Astrocyte of the spinal cord (primary cell): Measurements from ENCODE around the gene HELZ.

Experiments
- DNase-seq: peaks from one replicate; pipeline ENCODE4 v3.0.0; 2011; ENCODE audit warnings: low read depth, low spot score
- H3K4me3 ChIP-seq: 2 replicates; pipeline ENCODE4 v1.5.1; 2011; ENCODE audit warnings: low read depth, mild to moderate bottlenecking, low read length, moderate library complexity
- in situ Hi-C: cut with HindIII; loops from 2 replicates; pipeline ENCODE4 v1.10.0; 2017; ENCODE audit warnings: low sequenced_read_pairs
- TF ChIP-seq, protein P1 (sequence below): IDR thresholded peaks from 2 replicates; pipeline ENCODE4 v1.5.1; 2012; ENCODE audit warnings: low read depth, mild to moderate bottlenecking, low read length, inconsistent platforms

The HELZ gene

GRCh38 chr17:67165201-67165600 lies 79.8 kb downstream of the HELZ start:
- no peak for DNase-seq
- no peak overlapping the region for H3K4me3 ChIP-seq
- in situ Hi-C loops, result no loop called here

GRCh38 chr17:67164302-67164701 lies 80.7 kb downstream of the HELZ start:
- in situ Hi-C loops, result no loop called here
- H3K4me3 ChIP-seq, result no peak overlapping the region
- no peak for DNase-seq
- TF ChIP-seq, protein P1, sequence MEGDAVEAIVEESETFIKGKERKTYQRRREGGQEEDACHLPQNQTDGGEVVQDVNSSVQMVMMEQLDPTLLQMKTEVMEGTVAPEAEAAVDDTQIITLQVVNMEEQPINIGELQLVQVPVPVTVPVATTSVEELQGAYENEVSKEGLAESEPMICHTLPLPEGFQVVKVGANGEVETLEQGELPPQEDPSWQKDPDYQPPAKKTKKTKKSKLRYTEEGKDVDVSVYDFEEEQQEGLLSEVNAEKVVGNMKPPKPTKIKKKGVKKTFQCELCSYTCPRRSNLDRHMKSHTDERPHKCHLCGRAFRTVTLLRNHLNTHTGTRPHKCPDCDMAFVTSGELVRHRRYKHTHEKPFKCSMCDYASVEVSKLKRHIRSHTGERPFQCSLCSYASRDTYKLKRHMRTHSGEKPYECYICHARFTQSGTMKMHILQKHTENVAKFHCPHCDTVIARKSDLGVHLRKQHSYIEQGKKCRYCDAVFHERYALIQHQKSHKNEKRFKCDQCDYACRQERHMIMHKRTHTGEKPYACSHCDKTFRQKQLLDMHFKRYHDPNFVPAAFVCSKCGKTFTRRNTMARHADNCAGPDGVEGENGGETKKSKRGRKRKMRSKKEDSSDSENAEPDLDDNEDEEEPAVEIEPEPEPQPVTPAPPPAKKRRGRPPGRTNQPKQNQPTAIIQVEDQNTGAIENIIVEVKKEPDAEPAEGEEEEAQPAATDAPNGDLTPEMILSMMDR, result no peak

More at GRCh38 chr17:67165201-67165600, 79.8 kb downstream of the HELZ start:
- TF ChIP-seq, protein P1, result no peak

- DNase-seq, result no peak
- in situ Hi-C loops, result no loop called here
- TF ChIP-seq, protein P1, result no peak
Observed at GRCh38 chr17:67162771-67163170, 82.2 kb downstream of the HELZ start.

GRCh38 chr17:67161573-67161972 lies 83.4 kb downstream of the HELZ start:
- in situ Hi-C loops, result no loop called here
- TF ChIP-seq, protein P1, result no peak
- no peak overlapping the region for H3K4me3 ChIP-seq
- DNase-seq, result no peak

More at GRCh38 chr17:67162771-67163170, 82.2 kb downstream of the HELZ start:
- H3K4me3 ChIP-seq, result no peak overlapping the region

DNA sequence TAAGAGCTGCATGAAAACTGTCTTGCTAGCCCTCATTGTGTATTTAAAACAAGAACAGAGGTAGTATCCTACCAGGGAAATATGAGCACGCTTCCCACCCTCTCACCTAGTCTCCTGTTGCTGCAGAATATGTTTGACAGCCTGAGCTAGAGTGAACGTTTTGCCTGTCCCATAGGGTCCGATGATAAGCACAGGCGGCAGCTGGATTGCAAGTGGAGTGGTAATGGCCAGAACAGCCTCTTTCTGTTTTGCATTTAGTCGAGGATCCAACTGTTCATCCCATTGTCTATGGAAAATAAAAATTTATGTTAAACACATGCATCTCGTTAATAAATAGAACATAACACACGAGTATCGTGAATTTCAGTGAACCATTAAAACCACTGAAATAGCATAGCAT lies 84.2 kb downstream of the HELZ start:
- in situ Hi-C loops, result no loop called here
- no peak overlapping the region for H3K4me3 ChIP-seq
- TF ChIP-seq, protein P1, result no peak
- no peak for DNase-seq

DNA sequence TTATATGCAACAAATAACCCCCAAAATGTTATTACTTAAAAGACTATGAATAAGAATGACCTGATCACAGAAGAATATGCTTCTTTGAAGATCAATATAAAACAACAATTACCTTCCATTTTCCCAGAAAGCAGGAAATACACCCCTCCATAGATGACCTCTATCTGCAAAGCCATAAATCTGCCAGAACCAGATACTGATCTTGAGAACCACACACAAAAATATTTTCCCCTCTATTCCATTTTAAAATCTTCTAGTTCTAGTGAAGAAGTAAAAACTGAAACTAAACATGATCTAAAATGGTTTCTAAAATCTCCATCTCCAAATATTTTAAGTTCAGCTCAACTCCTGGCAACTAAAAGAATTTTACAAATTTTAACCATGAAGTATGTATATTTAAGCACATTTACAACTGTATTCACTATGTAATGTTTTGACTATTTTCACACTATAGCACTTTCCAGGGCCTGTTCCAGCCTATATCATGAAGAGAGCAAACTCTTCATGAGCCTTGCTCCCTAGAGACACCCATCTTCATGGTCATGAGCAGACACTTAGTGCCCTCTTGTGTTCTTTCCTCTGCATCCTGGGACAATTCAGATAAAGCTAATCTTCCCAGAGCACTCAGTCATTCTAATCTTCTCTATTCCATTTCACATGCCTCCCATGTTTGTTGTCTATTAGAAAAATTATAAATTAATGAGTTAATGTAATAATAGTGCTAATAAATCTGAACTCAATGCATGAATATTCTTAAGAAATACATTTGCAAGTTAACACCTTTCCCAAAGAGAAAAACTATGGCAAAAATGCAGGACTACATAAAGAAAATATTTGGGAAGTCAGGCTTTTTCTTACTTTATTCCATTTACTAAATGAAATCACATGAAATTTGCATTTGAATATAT lies 87.0 kb downstream of the HELZ start:
- in situ Hi-C loops, result no loop called here
- DNase-seq, result peak; percentile 38
- TF ChIP-seq, protein P1, result peak; percentile 41
- no peak overlapping the region for H3K4me3 ChIP-seq
